GM21381 (cell line): Measurements from ENCODE around the gene FLYWCH2.
"Not testable (repeated sequence)": the region's sequence is repeated elsewhere in the genome, so short reads cannot be mapped to it uniquely, and the experiment has no call there.

ENCODE experiments used
- ATAC-seq: cut with Tn5 transposase; IDR thresholded peaks from one replicate; pipeline ENCODE4 v1.9.1; 2021; ENCODE audit warnings: mild to moderate bottlenecking, moderate library complexity; ENCODE audit not compliant: unreplicated experiment

FLYWCH2 gene

GRCh38 chr16:2912330-2913199 is 29.6 kb downstream of the FLYWCH2 start:
- ATAC-seq, result no peak

- no peak for ATAC-seq
Measured at GRCh38 chr16:2913603-2914002, 30.6 kb downstream of the FLYWCH2 start.

GRCh38 chr16:2914233-2914632 is 31.2 kb downstream of the FLYWCH2 start:
- no peak for ATAC-seq

- no peak for ATAC-seq
Measured at GRCh38 chr16:2915196-2915929, 32.3 kb downstream of the FLYWCH2 start.

DNA sequence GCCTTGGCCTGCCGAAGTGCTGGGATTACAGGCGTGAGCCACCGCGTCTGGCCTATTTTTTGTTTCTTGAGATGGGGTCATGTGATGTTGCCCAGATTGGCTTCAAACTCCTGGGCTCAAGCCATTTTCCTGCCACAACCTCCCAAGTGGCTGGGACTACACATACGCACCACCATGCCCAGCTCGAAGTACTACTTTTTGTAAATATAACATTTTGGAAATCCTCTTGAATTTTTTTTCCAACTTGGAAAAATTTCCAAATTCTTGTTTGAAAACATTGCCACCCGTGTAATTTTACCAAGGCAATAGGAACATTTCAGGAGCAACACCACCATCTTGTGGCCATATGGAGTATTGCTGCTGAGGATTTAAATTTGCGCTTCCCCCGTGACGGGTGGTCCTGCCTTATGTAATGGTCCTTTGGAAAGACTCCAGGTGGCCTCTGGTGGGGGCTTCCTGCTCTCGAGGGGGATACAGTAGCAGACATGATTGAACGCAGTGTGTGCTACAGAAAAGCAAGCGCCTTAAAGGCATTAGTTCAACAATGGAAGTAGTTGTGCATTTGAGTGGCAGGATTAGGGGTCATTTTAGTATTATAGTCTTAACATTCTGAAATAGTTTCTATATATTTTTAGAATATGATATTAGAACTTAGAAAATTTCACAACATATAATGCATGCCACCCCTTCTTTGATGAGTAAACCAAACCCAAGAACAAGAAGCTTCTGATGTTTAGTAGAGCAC is 36.7 kb downstream of the FLYWCH2 start:
- ATAC-seq, result no peak

DNA sequence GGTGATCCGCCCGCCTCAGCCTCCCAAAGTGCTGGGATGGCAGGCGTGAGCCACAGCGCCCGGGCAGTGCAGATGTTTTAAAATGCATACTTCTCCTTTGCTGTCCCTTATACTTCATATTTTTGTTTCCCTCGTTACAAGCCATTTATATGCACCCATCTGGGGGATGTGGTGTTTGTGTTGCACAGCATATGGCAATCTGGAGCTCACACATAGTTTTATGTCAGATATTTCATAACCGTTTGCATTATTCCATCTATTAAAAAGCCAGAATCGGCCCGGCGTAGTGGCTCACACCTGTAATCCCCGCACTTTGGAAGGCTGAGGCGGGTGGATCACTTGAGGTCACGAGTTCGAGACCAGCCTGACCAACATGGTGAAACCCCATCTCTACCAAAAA is 40.5 kb downstream of the FLYWCH2 start:
- ATAC-seq, result no peak

GRCh38 chr16:2924901-2925755 is 42.1 kb downstream of the FLYWCH2 start:
- ATAC-seq, result no peak

- ATAC-seq, result no peak
Measured at GRCh38 chr16:2925951-2926649, 43.1 kb downstream of the FLYWCH2 start.

- no peak for ATAC-seq
Measured at GRCh38 chr16:2926650-2926999, 43.6 kb downstream of the FLYWCH2 start.

DNA sequence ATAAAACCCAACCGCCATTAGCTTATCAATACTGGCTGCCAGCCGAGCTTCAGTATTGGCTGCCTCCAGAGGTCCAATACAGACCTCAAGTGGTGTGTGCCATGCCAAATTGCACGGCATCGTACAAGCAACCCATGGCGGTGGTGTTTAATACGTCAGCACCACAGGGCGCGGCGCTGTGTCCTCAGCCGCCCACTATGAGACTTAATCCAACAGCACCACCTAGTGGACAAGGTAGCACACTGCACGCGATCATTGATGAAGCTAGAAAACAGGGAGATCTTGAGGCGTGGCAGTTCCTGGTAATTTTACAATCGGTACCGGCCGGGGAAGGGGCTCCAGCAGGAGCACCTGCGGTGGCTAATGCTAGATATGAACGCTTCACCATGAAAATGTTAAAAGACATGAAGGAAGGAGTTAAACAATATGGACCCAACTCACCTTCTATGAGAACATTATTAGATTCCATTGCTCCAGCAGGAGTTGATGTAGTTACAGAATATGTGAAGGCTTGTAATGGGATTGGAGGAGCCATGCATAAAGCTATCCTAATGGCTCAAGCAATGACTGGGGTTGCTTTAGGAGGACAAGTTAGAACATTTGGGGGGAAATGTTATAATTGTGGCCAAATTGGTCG is 44.1 kb downstream of the FLYWCH2 start:
- no peak for ATAC-seq

DNA sequence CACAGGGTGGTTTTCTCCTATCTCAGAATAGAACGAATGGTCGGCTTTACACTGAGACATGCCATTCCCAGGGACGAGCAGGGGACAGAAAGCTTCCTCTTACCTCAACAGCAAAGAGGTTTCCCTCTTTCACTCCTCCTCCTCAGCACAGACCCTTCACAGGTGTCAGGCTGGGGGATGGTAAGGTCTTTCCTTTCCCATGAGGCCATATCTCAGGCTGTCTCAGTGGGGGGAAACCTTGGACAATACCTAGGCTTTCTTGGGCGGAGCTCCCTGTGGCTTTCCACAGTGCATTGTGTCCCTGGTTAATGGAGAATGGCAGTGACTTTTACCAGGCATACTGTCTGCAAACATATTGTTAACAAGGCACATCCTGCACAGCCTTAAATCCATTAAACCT is 45.1 kb downstream of the FLYWCH2 start:
- not testable (repeated sequence) for ATAC-seq

GRCh38 chr16:2928796-2929195 is 45.8 kb downstream of the FLYWCH2 start:
- ATAC-seq, result no peak

DNA sequence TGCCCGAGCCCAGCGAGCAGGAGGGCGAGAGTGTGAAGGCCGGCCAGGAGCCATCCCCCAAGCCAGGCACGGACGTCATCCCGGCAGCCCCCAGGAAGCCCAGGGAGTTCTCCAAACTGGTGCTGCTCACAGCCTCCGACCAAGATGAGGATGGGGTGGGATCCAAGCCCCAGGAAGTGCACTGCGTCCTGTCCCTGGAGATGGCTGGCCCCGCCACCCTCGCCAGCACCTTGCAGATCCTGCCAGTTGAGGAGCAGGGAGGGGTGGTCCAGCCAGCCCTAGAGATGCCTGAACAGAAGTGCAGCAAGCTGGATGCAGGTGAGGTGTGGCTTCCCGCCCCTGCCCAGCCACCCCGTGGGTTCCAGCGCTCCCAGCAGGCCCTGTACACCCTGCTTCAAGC is 46.7 kb downstream of the FLYWCH2 start:
- no peak for ATAC-seq

DNA sequence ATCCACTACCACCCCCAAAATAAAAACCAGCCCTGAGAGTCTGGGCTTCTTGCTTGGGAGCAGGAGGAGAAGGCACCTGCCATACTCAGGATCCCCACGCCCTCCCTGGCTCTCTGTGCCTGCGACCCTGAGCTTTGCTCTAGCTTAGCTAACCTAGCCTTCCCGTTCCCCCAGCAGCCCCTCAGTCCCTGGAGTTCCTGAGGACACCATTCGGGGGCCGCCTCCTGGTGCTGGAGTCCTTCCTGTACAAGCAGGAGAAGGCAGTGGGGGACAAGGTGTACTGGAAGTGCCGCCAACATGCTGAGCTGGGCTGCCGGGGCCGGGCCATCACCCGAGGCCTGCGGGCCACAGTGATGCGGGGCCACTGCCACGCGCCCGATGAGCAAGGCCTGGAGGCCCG is 47.2 kb downstream of the FLYWCH2 start:
- ATAC-seq, result no peak

- not testable (repeated sequence) for ATAC-seq
Measured at GRCh38 chr16:2931231-2931914, 48.4 kb downstream of the FLYWCH2 start.

- no peak for ATAC-seq
Measured at GRCh38 chr16:2933136-2933535, 50.1 kb downstream of the FLYWCH2 start.

DNA sequence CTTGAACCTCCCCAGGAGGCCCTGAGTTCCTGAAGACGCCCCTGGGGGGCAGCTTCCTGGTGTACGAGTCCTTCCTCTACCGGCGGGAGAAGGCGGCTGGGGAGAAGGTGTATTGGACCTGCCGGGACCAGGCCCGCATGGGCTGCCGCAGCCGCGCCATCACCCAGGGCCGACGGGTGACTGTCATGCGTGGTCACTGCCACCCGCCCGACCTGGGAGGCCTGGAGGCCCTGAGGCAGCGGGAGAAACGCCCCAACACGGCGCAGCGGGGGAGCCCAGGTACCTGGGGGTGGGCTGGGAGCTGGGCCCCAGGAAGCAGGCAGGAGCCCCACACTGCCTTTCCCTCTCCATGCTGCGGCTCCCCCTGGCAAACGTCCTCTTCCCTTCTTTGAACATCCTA is 50.7 kb downstream of the FLYWCH2 start:
- ATAC-seq, result no peak

DNA sequence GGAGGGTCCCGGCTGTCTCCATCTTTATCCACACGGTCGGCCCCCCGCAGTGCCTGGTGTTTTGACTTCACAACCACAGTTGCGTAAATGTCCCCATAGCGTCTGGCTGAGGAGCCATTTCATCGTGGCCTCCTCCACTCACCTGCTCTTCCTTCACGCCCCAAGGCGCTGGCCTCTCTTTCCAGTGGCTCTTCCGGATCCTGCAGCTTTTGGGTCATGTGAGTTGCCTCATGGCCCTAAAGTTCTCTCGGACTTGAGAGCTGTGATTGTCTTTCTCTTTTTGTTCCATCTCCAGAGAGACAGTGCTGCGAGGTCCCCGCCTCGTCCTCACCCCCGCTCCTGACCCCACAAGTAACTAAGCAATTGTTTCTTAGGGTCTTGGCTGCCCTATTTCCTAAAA is 51.4 kb downstream of the FLYWCH2 start:
- no peak for ATAC-seq

- ATAC-seq, result no peak
Measured at GRCh38 chr16:2936436-2937011, 53.5 kb downstream of the FLYWCH2 start.
